SK-N-SH treated with all-trans-retinoic acid at 6 μM for 48 hours (cell line): ENCODE measurements around the gene FAM184A.

ENCODE experiments used
- BACH2 ChIP-seq: fragments of 250-450 bp; sonication (Bioruptor Pico); IDR thresholded peaks from 2 replicates; pipeline ENCODE4 v1.9.0; 2021; ENCODE audit warnings: mild to moderate bottlenecking, borderline replicate concordance
- CSDC2 ChIP-seq: fragments of 250-450 bp; sonication (Bioruptor Pico); IDR thresholded peaks from 2 replicates; pipeline ENCODE4 v1.5.0; 2020; ENCODE audit warnings: mild to moderate bottlenecking, moderate library complexity
- OSR1 ChIP-seq: fragments of 250-450 bp; sonication (Bioruptor Pico); IDR thresholded peaks from 2 replicates; pipeline ENCODE4 v1.8.0; 2022; ENCODE audit warnings: moderate library complexity, mild to moderate bottlenecking, inconsistent platforms
- ZFP3 ChIP-seq: fragments of 250-450 bp; sonication (Bioruptor Pico); IDR thresholded peaks from 2 replicates; pipeline ENCODE4 v1.5.0; 2020; ENCODE audit warnings: mild to moderate bottlenecking, moderate library complexity
- ZFP30 ChIP-seq: fragments of 450-650 bp; formaldehyde crosslinking; IDR thresholded peaks from 2 replicates; pipeline ENCODE4 v1.5.0; 2022; ENCODE audit warnings: mild to moderate bottlenecking, moderate library complexity
- ZNF565 ChIP-seq: fragments of 450-650 bp; formaldehyde crosslinking; conservative IDR thresholded peaks from 2 replicates; pipeline ENCODE4 v1.5.0; 2020; ENCODE audit warnings: low read depth, mild to moderate bottlenecking, moderate library complexity
- TF ChIP-seq, protein P1 (sequence below): fragments of 250-450 bp; sonication (Bioruptor Pico); IDR thresholded peaks from 2 replicates; pipeline ENCODE4 v1.5.1; 2020; ENCODE audit warnings: low read depth, mild to moderate bottlenecking, moderate library complexity
- TF ChIP-seq, protein P2 (sequence below): fragments of 250-450 bp; sonication (Bioruptor Pico); IDR thresholded peaks from 2 replicates; pipeline ENCODE4 v1.5.0; 2020; ENCODE audit warnings: mild to moderate bottlenecking, moderate library complexity
- TF ChIP-seq, protein P3 (sequence below): fragments of 250-450 bp; sonication (Bioruptor Pico); IDR thresholded peaks from 2 replicates; pipeline ENCODE4 v1.8.0; 2020; ENCODE audit warnings: mild to moderate bottlenecking, moderate library complexity, borderline replicate concordance

DNA sequence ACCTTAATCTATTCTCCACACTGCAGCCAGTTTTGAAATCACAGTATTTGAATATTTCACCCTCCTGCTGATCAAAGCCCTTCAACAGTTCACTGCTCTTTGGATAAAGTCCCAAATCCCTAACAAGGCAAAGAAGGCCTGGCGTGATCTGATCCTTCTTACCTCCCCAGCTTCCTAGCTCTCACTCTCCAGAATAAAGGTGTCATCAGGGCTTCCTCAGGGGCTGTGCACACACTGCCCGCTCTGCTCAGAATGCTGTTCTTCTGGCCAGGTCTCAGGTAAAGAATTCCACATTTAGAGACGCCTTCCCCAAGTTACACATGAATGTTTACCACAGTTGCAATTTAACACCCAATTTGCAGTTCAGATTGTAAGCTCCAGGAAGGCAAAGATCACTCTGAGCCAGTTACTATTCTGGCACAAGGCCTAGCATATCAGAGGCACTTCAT, 84.6 kb downstream of the FAM184A start:
- TF ChIP-seq OSR1 (CRISPR knock-in tag): no peak
- TF ChIP-seq, protein P1, sequence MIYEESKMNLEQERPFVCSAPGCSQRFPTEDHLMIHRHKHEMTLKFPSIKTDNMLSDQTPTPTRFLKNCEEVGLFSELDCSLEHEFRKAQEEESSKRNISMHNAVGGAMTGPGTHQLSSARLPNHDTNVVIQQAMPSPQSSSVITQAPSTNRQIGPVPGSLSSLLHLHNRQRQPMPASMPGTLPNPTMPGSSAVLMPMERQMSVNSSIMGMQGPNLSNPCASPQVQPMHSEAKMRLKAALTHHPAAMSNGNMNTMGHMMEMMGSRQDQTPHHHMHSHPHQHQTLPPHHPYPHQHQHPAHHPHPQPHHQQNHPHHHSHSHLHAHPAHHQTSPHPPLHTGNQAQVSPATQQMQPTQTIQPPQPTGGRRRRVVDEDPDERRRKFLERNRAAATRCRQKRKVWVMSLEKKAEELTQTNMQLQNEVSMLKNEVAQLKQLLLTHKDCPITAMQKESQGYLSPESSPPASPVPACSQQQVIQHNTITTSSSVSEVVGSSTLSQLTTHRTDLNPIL: no peak
- TF ChIP-seq ZNF565 (CRISPR knock-in tag): no peak
- no peak for TF ChIP-seq ZFP30 (CRISPR knock-in tag)
- no peak for TF ChIP-seq CSDC2
- TF ChIP-seq BACH2: no peak
- no peak for TF ChIP-seq ZFP3 (CRISPR knock-in tag)
- TF ChIP-seq, protein P2, sequence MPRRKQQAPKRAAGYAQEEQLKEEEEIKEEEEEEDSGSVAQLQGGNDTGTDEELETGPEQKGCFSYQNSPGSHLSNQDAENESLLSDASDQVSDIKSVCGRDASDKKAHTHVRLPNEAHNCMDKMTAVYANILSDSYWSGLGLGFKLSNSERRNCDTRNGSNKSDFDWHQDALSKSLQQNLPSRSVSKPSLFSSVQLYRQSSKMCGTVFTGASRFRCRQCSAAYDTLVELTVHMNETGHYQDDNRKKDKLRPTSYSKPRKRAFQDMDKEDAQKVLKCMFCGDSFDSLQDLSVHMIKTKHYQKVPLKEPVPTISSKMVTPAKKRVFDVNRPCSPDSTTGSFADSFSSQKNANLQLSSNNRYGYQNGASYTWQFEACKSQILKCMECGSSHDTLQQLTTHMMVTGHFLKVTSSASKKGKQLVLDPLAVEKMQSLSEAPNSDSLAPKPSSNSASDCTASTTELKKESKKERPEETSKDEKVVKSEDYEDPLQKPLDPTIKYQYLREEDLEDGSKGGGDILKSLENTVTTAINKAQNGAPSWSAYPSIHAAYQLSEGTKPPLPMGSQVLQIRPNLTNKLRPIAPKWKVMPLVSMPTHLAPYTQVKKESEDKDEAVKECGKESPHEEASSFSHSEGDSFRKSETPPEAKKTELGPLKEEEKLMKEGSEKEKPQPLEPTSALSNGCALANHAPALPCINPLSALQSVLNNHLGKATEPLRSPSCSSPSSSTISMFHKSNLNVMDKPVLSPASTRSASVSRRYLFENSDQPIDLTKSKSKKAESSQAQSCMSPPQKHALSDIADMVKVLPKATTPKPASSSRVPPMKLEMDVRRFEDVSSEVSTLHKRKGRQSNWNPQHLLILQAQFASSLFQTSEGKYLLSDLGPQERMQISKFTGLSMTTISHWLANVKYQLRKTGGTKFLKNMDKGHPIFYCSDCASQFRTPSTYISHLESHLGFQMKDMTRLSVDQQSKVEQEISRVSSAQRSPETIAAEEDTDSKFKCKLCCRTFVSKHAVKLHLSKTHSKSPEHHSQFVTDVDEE (CRISPR knock-in tag): no peak
- TF ChIP-seq, protein P3, sequence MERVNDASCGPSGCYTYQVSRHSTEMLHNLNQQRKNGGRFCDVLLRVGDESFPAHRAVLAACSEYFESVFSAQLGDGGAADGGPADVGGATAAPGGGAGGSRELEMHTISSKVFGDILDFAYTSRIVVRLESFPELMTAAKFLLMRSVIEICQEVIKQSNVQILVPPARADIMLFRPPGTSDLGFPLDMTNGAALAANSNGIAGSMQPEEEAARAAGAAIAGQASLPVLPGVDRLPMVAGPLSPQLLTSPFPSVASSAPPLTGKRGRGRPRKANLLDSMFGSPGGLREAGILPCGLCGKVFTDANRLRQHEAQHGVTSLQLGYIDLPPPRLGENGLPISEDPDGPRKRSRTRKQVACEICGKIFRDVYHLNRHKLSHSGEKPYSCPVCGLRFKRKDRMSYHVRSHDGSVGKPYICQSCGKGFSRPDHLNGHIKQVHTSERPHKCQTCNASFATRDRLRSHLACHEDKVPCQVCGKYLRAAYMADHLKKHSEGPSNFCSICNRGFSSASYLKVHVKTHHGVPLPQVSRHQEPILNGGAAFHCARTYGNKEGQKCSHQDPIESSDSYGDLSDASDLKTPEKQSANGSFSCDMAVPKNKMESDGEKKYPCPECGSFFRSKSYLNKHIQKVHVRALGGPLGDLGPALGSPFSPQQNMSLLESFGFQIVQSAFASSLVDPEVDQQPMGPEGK: no peak
